Stimulated activated CD4-positive, alpha-beta T cell treated with anti-CD3 and anti-CD28 coated beads, Interleukin-1b, Interleukin-23, amount 100 ng/mL, for 4 hours (primary cell): ENCODE results near the gene SPATA25.

Experiments used
- DNase-seq, 2 donors: peaks; one replicate each; pipeline ENCODE4 v3.0.0-alpha.2; 2020; ENCODE audit warnings: low read depth in 2 of 2

SPATA25 gene

DNA sequence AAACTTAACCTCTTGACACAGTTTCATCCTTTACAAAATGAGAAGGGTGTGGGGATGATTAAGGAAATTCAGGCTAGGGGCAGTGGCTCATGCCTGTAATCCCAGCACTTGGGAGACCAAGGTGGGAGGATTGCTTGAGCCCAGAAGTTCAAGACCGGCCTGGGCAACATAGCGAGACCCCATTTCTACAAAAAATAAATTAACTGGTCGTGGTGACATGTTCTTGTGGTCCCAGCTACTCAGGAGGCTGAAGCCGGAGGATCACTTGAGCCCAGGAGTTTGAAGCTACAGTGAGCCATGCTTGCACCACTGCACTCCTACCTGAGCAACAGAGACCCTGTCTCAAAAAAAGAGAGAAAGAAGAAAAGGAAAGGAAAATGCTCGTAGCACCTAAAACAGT is 21.0 kb downstream of the SPATA25 start:
- no peak for DNase-seq

DNA sequence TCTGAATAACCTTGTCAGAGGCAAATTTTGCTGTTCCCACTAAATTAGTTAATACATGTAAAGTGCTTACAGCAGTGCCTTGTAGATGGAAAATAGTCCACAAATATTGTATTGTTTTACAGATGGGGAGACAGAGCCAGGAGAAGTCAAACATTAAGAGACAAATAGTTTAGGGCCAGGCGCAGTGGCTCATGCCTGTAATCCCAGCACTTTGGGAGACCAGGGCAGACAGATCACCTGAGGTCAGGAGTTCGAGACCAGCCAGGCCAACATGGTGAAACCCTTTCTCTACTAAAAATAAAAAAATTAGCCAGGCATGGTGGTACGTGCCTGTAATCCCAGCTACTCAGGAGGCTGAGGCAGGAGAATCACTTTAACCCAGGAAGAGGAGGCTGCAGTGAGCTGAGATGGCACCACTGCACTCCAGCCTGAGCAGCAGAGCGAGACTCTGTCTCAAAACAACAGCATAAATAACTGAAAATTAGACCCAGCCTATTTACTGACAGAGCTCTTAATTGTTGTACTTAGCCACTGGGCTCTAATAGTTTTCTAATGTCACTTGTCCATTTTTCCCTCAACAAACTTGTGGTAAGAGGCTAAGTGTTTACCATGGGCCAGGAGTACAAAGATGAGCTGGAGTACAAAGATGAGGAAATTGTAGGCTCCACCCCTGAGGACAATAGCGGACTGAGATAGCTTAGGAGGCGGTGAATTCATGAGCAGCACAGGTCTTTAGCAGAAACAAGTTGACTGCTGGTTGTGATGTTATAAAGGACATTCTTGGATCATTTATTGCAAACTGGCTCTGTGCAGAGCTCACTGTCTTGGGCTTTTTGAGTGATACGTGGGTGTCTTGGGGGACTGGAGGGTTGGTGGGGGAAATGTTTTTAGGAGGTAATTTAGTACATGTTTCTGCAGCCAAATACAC is 23.6 kb downstream of the SPATA25 start:
- DNase-seq, result no peak

DNA sequence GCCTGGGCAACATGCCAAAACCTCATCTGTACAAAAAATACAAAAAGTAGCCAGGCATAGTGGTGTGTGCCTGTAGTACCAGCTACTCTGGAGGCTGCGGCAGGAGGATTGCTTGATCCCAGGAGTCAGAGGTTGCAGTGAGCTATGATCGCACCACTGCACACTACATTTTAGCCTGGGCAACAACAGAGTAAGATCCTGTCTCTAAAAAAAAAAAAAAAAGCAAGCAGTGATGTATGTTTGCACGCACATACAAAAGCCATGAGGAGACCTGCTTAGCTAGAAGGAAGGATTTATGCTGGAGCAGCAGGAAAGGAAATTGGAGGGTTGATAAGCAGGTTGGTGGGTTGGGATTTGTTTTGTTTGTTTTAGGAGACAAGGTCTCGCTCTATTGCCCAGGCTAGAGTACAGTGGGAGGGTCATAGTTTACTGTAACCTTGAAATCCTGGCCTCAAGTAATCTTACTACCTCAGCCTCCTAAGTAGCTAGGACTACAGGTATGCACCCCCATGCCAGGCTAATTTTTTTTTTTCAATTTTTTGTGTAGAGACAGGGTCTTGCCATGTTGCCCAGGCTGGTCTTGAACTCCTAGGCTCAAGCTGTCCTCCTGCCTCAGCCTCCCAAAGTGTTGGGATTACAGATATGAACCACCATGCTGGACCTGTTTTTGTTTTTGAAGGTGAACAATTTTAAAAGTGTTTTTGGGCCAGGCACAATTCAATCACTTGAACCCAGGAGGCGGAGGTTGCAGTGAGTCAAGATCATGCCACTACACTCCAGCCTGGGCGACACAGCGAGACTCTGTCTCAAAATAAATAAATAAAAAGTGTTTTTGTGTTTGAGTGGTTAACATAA is 26.0 kb downstream of the SPATA25 start:
- DNase-seq, result no peak

DNA sequence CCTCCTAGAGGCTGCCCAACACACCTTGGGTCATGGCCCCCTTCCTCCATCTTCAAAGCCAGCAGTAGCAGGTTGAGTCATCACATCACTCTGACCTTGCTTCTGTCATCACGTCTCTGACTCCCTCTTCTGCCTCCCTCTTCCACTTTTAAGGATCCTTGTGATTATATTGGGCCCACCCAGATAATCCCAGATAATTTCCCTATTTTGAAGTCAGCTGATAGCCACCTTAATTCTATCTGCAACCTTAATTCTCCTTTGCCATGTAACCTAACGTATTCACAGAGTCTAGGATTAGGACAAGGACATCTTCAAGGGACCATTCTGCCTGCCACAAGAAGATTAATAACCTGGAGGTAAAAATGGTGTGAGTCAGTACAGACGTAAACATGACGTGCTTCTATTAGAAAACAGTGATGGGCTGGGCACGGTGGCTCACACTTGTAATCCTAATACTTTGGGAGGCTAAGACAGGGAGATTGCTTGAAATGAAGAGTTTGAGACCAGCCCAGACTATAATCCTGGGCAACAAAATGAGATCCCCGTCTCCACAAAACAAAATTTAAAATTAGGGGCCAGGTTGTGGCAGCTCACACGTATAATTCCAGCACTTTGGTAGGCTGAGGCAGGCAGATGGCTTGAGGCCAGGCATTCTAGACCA is 26.7 kb downstream of the SPATA25 start:
- no peak for DNase-seq

DNA sequence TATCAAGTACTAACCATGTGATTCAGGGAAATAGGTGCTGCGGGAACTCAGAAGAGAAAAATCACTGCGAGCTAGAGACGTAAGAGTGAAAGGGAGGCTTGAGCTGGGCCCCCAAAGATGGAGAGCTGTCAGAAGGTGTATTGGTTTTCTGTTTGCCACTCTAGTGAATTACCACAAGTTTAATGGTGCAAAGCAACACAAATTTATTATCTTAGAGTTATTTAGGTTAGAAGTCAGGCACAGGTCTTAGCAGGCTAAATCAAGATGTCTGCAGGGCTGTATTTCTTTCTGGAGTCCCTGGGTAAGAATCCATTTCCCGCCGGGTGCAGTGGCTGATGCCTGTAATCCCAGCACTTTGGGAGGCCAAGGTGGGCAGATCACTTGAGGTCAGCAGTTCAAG is 27.5 kb downstream of the SPATA25 start:
- no peak for DNase-seq

DNA sequence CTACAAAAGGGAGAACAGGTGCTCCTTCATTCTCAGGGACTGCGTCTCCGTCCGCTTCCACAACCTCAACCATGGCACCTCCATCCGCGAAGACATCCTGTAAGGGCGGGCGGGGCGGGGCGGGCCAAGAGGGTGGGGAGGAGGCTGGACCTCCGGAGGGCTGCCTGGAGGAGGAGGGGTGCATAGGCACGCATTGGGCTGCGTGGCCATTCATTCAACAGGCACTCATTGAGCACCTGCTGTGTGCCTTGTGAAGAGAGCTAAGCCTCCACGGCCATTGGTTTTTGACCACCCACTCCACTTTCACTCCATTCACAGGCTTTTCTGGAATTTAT is 29.6 kb downstream of the SPATA25 start:
- DNase-seq, result no peak

DNA sequence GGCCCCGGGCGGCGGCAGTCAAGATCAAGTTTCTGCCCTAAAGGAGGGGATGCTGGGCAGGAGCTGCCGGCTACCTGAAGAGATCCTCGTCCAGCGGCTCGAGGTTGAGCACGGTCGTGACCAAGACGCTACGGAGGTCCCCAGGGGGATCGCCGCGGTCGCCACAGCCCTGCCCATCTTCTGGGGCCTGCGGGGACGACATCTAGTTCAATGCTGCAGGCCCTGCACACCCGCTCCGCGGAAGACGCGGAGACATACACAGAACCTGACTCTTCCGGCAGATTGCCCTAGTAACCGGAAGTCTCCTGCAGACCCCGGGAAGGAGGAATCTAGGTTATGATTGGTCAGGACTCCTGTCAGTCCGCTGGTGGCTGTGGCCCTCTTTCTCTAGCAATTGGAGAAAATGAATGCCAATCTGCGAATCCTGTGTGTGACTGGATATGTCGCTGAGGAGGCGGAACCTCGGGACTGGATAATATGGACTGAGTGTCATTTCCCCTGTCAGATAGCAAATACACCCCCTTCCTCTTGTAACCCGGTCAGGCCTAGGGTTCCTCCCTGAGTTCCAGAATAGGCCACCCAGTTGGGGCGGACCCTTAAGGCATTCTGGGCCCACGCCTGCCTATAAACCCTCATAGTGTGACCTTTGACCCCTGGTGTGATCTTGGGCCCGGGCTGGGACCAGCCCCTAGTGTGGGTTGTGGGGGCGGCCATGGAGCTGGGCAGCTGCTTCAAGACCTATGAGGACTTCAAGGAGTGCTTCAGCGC is 30.1 kb downstream of the SPATA25 start, which contains the start of the genes ACOT8 and ZSWIM3:
Gene ACOT8, minus strand, starts transcription at position 279 of the 768 bp plus-strand sequence. Its CDS starts 77 bp downstream, at position 202.
Gene ZSWIM3, plus strand, starts transcription at position 501 of the 768 bp plus-strand sequence. Its CDS starts 212 bp downstream, at position 713.
- DNase-seq, result peak; percentile 62 to 91

DNA sequence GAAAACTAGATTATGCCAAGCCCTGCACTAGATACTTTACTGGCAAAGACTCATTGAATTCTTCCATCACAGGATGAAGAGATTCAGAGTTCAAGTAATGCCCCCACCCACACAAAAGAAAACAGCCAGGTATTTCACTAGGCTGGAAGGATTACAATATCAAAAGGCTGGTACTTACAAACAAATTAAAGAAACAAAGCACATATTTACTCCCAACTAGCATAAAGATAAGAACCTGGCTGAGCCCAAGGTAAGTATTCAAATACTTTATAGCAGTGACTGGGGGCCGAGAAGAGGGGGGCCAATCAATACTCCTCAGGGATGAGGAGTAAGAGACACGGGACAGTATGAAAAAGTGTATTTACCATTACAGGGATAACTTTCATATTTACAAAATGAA is 33.9 kb downstream of the SPATA25 start:
- DNase-seq, result no peak

DNA sequence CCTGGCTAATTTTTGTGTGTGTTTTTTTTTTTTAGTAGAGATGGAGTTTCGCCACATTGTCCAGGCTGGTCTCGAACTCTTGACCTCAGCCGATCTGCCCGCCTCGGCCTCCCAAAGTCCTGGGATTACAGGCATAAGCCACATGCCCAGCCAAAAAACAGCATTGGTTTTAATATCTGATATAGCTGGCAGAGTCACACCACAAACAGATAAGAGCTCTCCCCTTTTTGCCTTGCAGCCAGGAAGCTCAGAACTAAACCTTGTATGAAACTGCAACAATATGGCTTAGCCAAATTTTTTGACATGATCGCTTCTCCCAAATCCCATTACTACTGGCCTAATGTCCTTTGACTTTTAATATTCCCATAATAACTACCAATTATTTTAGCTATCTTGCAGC is 35.1 kb downstream of the SPATA25 start:
- no peak for DNase-seq

DNA sequence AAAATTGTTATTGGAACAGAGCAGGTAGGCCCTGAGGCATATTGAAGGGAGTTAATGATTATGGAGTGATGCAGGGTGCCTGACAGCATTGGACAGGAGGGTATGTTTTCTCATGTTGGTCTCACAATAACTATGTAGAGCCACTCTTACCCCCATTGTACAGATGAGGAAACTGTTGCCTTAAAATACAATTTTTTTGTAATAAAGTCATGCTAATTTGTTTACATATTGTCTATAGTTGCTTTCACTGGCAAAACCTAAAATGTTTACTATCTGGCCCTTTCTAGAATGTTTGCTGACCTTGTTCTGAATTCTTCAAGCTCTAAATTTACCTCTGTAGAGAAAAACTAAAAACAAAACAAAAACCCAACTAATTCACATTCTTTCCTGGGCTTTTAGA is 35.9 kb downstream of the SPATA25 start:
- DNase-seq, result no peak

DNA sequence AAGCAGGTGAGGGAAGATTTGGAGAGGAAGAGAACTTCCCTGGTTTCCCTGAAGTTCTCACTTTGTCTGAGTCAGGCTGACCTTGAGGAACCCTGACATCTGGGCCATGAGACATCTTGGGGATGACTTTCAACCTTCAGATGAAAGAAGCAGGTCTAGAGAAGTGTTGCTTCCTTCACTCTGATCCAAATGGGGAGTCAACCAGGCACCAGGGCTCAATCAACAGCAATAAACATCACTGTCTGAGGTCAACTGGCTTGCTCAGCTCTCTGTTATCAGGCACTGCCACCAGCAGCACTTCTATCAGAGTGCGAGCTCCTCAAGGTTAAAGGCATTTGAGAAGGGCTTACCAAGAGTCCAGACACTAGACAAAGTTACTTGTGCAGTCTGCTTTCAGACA is 36.5 kb downstream of the SPATA25 start:
- DNase-seq, result no peak

DNA sequence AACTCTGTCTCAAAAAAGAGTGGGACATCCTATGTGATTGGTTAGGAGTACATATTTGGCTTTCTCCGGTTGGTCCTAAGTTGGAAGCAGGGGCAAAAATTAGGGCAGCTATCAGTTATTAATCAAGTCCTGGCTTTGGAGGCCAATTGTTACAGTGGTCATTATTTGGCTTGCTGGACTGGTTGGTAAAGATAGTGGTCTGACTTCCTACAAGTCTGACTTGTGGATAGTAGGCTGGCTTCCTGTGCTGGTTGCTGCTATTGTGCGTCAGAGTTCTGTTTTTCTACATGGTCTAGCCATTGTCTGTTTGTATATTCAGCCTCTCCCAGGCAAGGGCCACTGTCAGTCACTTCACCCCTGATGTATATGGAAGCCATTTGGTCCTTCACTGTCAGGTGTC is 37.2 kb downstream of the SPATA25 start:
- DNase-seq, result no peak

DNA sequence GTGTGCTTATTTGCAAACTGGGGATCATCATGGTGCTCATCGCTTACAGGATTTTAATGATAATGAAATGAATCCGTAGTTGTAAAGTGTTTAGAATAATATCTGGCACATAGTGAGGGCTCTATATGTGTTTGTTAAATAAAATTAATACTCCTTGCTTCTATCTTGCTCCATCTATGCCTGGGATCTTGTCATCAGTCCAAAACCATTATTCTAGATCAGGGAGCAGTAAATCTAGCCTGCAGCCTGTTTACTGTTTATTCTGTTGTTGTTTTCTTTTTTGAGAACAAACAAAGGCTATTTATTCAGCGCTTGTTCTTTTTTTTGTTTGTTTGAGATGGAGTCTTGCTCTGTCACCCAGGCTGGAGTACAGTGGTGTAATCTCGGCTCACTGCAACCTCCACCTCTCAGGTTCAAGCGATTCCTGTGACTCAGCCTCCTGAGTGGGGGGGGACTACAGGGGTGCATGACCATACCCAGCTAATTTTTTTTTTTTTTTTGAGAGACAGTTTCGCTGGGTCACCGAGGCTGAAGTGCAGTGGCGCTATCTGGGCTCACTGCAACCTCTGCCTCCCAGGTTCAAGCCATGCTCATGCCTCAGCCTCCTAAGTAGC is 38.3 kb downstream of the SPATA25 start:
- DNase-seq, result no peak

DNA sequence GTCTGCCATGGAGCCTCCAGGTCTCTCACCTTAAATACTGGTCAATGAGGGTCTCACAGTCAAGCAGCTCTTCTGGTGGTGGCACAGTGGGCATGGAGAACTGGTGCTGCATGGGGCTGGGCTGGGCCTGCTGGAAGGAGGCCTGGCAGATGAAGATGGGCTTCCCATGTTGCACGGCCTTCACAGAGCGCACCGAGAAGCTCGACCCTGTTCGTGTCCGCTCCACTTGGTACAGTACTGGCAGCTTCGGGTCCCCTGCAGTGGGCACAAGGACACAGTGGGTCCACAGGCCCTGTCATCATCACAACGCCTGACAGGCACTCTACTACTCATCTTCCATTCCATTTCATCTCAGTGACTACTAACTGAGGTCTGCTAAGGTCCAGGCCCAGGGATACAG is 39.0 kb downstream of the SPATA25 start:
- no peak for DNase-seq

DNA sequence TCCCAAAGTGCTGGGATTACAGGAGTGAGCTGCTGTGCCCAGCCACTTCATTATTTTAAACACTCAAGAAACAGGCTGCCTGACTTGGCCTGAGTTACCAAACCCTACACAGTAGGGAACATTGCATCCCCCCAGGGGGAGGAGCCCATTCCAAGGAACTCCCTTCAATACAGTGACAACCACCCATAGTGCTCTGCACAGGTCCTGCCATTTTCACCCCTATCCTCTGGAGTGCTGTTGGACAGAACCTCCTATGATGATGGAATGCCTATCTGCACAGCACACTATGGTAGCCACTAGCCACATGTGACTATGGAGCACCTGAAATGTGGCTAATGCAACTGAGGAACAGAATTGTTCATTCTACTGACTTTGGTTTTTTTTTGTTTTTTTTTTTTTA is 42.0 kb downstream of the SPATA25 start:
- DNase-seq, result no peak

DNA sequence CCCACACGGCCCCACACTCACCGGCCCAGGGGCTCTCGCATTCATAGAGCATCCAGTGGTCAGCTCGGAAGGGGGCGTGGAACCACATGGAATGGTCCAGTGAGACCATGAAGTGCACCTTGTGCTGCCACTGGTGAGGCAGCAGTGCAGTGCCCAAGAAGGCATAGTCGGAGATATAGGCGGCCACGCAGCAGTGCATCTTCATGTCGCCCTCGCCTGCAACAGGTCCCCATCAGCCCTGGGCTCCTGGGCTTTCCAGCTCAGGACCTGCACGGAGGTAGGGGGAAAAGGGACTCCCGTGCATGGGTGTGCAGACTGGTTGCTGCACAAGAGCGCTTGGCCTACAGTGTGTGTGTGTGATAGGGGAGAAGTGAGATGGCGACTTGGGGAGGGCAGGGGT is 43.9 kb downstream of the SPATA25 start:
- no peak for DNase-seq

DNA sequence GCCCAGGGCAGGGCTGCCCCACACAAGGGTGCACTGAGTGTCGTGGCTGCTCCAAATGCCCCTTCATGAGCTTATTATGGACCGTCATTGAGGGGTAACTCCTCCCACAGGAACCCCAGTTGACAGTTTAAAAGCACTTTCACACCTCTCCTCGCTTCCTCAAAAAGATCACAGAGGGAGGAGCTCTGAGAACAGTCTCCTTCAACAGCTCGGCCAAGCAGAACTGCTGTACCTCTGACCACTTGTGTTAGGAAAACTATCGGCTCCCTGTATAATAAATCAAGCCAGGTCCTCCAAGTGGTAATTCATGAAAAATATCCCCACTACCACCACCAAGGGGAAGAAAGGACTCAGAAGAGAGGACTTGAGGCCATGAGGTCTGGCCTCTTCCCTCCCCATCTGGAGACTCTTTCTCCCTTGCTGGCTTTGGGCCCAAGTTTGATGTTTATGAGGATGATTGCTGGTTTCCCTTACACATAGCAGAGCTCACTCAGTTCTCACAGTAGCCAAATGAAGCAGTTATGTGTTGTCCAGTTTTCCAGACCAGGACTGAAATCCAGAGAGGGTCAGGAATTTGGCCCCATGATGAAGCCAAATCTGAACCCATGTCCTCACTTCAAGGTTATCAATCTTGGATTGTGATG is 45.1 kb downstream of the SPATA25 start:
- no peak for DNase-seq

DNA sequence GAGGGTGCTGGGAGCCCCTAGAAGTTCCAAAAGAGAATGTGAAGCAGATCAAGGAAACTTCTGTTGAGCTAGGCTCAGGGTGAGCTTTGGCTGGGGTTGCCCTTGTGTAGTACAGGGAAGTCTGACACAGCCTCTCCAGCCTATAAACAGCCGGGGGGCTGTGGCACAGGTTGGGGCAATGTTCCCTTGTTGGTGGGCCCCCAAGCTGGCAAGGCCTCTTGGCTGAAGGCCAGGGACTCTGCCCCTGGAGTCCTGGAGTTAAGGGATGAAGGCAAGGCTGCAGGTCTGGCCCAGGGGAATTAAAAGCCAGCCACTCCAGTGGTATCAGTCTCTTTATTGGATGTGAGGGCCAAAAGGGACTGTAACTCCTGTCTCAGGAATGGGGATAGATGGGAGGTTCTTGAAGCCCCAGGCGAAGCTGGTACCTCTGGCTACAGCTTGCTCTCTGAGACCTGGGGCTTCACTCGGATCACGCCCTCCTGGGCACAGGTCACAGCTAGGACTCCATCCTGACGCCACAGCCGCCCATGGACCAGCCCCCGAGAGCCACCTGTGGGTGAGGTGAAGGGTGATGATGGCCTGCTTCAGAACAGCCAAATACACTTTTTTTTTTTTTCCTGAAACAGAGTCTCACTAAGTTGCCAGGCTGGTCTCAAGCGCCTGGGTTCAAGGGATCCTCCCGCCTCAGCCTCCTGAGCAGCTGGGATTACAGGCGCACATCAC is 45.9 kb downstream of the SPATA25 start:
- DNase-seq, result no peak

DNA sequence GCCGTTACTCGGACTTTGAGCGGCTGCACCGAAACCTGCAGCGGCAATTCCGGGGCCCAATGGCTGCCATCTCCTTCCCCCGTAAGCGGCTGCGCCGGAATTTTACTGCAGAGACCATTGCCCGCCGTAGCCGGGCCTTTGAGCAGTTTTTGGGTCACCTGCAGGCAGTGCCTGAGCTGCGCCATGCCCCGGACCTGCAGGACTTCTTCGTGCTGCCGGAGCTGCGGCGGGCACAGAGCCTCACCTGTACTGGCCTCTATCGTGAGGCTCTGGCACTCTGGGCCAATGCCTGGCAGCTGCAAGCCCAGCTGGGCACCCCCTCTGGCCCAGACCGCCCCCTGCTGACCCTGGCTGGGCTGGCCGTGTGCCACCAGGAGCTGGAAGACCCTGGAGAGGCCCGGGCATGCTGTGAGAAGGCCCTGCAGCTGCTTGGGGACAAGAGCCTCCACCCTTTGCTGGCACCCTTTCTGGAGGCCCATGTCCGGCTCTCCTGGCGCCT is 46.7 kb downstream of the SPATA25 start:
- DNase-seq, result no peak

DNA sequence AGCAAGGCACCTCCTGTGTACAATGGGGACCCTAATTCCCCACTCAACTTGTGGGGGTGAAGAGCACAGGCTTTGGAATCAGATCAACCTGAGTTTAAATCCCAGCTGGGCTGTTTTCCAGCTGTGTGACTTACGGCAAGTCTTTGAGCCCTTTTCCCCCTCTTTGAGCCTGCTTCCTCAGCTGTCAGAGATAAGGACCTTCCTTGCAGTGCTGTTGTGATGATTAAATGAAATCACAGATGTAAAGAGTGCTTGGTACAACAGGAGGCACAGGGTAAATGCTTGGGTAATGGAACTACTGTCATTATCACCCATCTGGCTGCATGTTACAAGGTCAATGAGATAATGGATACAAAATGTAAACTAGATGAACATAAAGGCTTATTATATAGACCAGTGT is 50.6 kb downstream of the SPATA25 start:
- no peak for DNase-seq
